Esophagus squamous epithelium (tissue), 5 donors: ENCODE measurements around the gene SSB. TPM values are rescaled to one million over a fixed set of nuclear protein-coding genes. Genes with fewer than 3 reads are reported as not detected.
"Not testable (repeated sequence)": the region's sequence is repeated elsewhere in the genome, so short reads cannot be mapped to it uniquely, and the experiment has no call there.

Source experiments
- DNase-seq: peaks from one replicate; lab custom pipeline; 2025; lab: John Stamatoyannopoulos, UW
- H3K27ac ChIP-seq, 4 donors: fragments of 200-600 bp; sonication (generic); one replicate each; pipeline ENCODE4 v1.5.1; 2016 to 2019; ENCODE audit warnings: mild to moderate bottlenecking in 1 of 4
- H3K27me3 ChIP-seq, 4 donors: fragments of 200-600 bp; sonication (generic); 1 replicate in 3 of 4; 2 replicates in 1 of 4; pipeline versions ENCODE4 v1.5.1 to v1.6.0; 2017 to 2021; ENCODE audit warnings: antibody characterized with exemption in 1 of 4
- H3K36me3 ChIP-seq, 3 donors: fragments of 200-600 bp; sonication (generic); one replicate each; pipeline ENCODE4 v1.5.1; 2016 to 2019
- H3K4me1 ChIP-seq, 3 donors: fragments of 200-600 bp; sonication (generic); one replicate each; pipeline ENCODE4 v1.5.1; 2017 to 2019
- H3K4me3 ChIP-seq, 4 donors: fragments of 200-600 bp; sonication (generic); 1 replicate in 3 of 4; 2 replicates in 1 of 4; pipeline ENCODE4 v1.5.1; 2016 to 2019; ENCODE audit warnings: mild to moderate bottlenecking in 2 of 4, moderate library complexity in 1 of 4
- H3K9me3 ChIP-seq, 3 donors: fragments of 200-600 bp; sonication (generic); one replicate each; pipeline ENCODE4 v1.5.1; 2016 to 2019
- POLR2A ChIP-seq, 4 donors: fragments of 450-650 bp; IDR thresholded peaks; one replicate each; pipeline ENCODE4 v1.6.1; 2017; ENCODE audit warnings: antibody characterized with exemption in 4 of 4, mild to moderate bottlenecking in 4 of 4, moderate library complexity in 3 of 4
- WGBS, 2 donors: methylation state at CpG; one replicate each; pipeline ENCODE4 v1.1.5; 2018; 5-methylcytosine and 5-hydroxymethylcytosine counted together
- intact Hi-C: fragments of 100-400 bp; cut with DNase I; formaldehyde crosslinking; loops from one replicate; pipeline ENCODE4 v1.15.0; 2022
- total RNA-seq, 4 donors: library from RNA; depleted of rRNA; stranded (reverse); fragments of >200 nt; gene quantifications; one replicate each; pipeline ENCODE4 v1.1.0, GENCODE V29; 2016
- TF ChIP-seq, protein P1 (sequence below), 6 experiments: fragments of 450-650 bp in 4 of 6; fragments of 200-600 bp in 2 of 6; sonication (generic) in 2 of 6; IDR thresholded peaks; one replicate each; pipeline ENCODE4 v1.5.1; 2016 to 2019; ENCODE audit warnings: antibody characterized with exemption in 6 of 6, mild to moderate bottlenecking in 4 of 6, moderate library complexity in 4 of 6
- donor health status: DM: yes; HTN: yes; CAD: no.

SSB gene
- total RNA-seq, 4 donors from 2014 or later: 36.2 to 82.6 (median 50.6) TPM

DNA sequence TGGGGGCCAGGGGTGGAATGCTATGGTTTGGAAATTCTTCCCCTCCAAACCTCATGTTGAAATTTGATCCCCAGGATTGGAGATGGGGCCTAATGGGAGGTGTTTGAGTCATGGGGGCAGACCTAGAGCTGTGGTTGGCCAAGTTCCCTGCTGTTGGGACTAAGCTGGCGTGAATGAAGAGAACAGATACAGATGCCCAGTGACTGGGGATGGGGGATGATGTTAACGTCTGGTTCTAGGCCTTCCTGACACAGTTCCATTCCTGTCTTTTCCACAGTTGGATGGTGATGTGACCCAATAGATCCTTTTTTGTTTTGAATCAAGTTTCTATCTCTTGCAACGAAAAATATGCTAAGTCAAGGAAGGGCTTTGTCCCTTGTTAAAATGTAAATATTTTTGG is 41.3 kb upstream of the SSB start:
- 77 to 94% methylated on average over 3 of the region's 3 CpGs for WGBS, 2 donors

DNA sequence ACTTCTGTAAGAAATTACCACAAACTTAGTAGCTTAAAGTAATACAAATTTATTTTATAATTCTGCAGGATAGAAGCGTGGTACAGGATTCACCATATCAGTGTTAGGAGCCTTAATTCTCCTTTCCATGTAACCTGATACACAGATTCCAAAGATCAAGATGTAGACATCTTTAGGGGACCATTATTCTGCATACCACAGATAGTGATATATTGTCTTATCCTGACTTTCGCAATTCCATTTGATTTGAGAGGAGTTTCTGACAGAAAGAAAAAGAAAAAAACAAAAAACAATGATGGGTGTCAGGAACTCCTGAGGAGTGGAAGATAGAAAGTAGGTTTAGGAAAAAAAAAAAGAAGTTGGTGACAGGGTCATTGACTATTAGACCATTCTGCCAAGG is 40.9 kb upstream of the SSB start:
- H3K9me3 ChIP-seq: no peaks in the 10 kb centered on the region
- TF ChIP-seq, protein P1, sequence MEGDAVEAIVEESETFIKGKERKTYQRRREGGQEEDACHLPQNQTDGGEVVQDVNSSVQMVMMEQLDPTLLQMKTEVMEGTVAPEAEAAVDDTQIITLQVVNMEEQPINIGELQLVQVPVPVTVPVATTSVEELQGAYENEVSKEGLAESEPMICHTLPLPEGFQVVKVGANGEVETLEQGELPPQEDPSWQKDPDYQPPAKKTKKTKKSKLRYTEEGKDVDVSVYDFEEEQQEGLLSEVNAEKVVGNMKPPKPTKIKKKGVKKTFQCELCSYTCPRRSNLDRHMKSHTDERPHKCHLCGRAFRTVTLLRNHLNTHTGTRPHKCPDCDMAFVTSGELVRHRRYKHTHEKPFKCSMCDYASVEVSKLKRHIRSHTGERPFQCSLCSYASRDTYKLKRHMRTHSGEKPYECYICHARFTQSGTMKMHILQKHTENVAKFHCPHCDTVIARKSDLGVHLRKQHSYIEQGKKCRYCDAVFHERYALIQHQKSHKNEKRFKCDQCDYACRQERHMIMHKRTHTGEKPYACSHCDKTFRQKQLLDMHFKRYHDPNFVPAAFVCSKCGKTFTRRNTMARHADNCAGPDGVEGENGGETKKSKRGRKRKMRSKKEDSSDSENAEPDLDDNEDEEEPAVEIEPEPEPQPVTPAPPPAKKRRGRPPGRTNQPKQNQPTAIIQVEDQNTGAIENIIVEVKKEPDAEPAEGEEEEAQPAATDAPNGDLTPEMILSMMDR (IDR thresholded peaks at IDR 0.05): no peak
- TF ChIP-seq POLR2A (IDR thresholded peaks at IDR 0.05): no peak
- no peaks in the 10 kb centered on the region for H3K27me3 ChIP-seq
- intact Hi-C loops: no loop called here
- H3K4me1 ChIP-seq: no peaks in the 10 kb centered on the region
- WGBS, 2 donors: 90 to 95% methylated on average over 2 of the region's 2 CpGs
- DNase-seq: no peak
- H3K36me3 ChIP-seq: no peaks in the 10 kb centered on the region
- H3K27ac ChIP-seq: no peak overlapping the region
- no peak overlapping the region for H3K4me3 ChIP-seq

More for the DNA sequence above, 41.3 kb upstream of the SSB start:
- no peak overlapping the region for H3K27ac ChIP-seq
- H3K36me3 ChIP-seq: no peaks in the 10 kb centered on the region
- intact Hi-C loops: no loop called here
- no peaks in the 10 kb centered on the region for H3K27me3 ChIP-seq
- no peak overlapping the region for H3K4me3 ChIP-seq
- H3K9me3 ChIP-seq: no peaks in the 10 kb centered on the region
- TF ChIP-seq POLR2A (IDR thresholded peaks at IDR 0.05): no peak
- TF ChIP-seq, protein P1 (IDR thresholded peaks at IDR 0.05): no peak
- no peak for DNase-seq
- H3K4me1 ChIP-seq: no peaks in the 10 kb centered on the region

DNA sequence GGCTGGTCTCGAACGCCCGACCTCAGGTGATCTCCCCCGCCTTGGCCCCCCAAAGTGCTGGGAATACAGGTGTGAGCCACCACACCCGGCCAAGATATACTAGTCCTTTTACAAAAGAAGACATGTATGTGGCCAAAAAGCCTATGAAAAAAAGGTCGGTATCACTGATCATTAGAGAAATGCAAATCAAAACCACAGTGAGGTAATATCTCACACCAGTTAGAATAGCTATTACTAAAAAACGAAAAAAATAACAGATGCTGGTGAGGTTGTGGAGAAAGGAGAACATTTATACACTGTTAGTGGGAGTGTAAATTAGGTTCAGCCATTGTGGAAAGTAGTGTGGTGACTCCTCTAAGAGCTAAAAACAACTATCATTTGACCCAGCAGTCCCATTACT is 38.7 kb upstream of the SSB start:
- no peak for TF ChIP-seq POLR2A (IDR thresholded peaks at IDR 0.05)
- TF ChIP-seq, protein P1 (IDR thresholded peaks at IDR 0.05): no peak
- Histone ChIP-seq H3K36me3 (no peaks in the 10 kb centered on the region), H3K9me3 (no peaks in the 10 kb centered on the region), H3K4me1 (no peaks in the 10 kb centered on the region), H3K27me3 (no peaks in the 10 kb centered on the region), H3K27ac (no peak overlapping the region), H3K4me3 (no peak overlapping the region)
- DNase-seq: no peak
- intact Hi-C loops: no loop called here
- WGBS, 2 donors: 50 to 55% methylated on average over 2 to 6 of the region's 7 CpGs

DNA sequence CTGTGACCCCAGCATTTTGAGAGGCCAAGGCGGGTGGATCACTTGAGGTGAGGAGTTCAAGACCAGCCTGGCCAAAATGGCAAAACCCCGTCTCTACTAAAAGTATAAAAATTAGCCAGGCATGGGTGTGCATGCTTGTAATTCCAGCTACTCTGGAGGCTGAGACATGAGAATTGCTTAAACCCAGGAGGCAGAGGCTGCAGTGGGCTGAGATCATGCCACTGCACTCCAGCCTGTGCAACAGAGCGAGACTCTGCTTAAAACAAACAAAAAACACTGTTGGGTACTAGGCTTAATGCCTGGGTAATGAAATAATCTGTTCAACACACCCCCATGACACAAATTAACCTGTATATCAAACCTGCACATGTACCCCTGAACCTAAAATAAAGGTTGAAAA is 37.9 kb upstream of the SSB start:
- H3K4me1 ChIP-seq, H3K27me3 ChIP-seq, intact Hi-C loops, H3K27ac ChIP-seq, H3K9me3 ChIP-seq, DNase-seq, H3K36me3 ChIP-seq, H3K4me3 ChIP-seq: not testable (repeated sequence)
- 87 to 98% methylated on average over 3 of the region's 3 CpGs for WGBS, 2 donors

DNA sequence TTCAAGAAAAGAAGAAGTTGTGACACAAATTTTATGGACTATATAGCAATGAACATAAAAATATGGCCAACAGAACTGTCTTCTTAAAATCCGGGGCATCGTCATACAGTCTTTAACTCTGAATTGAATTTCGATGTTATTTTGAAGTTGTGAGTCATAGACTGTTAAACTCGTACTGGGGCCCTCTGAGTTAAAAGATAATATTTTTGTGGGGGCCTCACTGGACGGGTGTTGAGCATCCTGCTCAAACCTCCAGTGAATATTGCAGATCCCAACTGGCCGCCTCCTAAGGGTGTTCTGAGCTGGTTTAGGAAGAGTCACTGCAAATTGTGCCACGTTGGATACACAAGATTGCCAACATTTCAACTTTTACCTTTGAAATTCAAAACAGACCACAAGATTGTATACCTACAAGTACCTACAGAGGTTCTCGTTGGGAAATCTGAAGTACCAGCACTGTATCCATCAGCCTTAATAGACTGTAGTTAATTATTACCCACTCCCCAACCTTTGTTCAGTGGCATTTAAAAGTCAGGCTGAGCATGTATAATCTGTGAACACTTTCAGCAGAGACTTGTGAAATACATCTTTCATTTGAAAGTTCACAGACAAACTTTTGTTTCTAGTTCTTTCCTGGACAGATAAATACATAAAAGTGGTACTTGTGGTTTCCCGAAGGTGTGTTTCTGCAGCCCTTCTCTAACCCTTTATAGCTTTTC is 37.3 kb upstream of the SSB start:
- TF ChIP-seq, protein P1 (IDR thresholded peaks at IDR 0.05): no peak
- TF ChIP-seq POLR2A (IDR thresholded peaks at IDR 0.05): no peak
- no peak for DNase-seq
- WGBS, 2 donors: 80 to 83% methylated on average over 9 of the region's 9 CpGs
- intact Hi-C loops: no loop called here
- H3K9me3 ChIP-seq: no peaks in the 10 kb centered on the region
- H3K4me3 ChIP-seq: no peak overlapping the region
- no peaks in the 10 kb centered on the region for H3K4me1 ChIP-seq
- no peaks in the 10 kb centered on the region for H3K27me3 ChIP-seq
- H3K27ac ChIP-seq: no peak overlapping the region
- H3K36me3 ChIP-seq: no peaks in the 10 kb centered on the region

DNA sequence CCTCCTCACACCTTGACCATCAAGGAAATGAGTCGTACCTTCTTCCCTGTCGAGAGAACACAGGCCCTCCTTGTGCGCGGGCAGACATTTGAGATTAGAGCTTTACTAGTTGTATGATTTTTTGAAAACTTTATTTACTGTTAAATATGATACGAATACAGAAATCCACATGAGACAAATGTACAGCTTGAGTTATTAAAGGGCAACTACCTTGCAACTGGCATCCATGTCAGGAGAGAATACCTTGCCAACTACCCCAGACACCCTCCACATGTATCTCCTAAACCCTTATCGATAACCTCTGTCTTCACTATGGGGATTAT is 36.7 kb upstream of the SSB start:
- intact Hi-C loops: no loop called here
- H3K4me3 ChIP-seq: no peak overlapping the region
- peaks cover 0 to 3% (median 1%) of the 10 kb centered on the region in 3 donors for H3K4me1 ChIP-seq
- 77 to 78% methylated on average over 6 of the region's 6 CpGs for WGBS, 2 donors
- H3K27me3 ChIP-seq: no peaks in the 10 kb centered on the region
- H3K27ac ChIP-seq: no peak overlapping the region
- no peak for TF ChIP-seq POLR2A (IDR thresholded peaks at IDR 0.05)
- TF ChIP-seq, protein P1 (IDR thresholded peaks at IDR 0.05): no peak
- H3K36me3 ChIP-seq: no peaks in the 10 kb centered on the region
- no peak for DNase-seq
- no peaks in the 10 kb centered on the region for H3K9me3 ChIP-seq
